PC-3 (cell line): ENCODE measurements around the gene CCDC167.

Source experiments
- EZH2 ChIP-seq: fragments of 300-600 bp; sonication (generic); IDR thresholded peaks from one replicate; pipeline ENCODE4 v1.6.1; 2017; ENCODE audit warnings: antibody characterized with exemption, mild to moderate bottlenecking, low read length; ENCODE audit not compliant: unreplicated experiment
- TF ChIP-seq, protein P1 (sequence below): fragments of 300-600 bp; sonication (generic); conservative IDR thresholded peaks from 2 replicates; pipeline ENCODE4 v1.5.1; 2017; ENCODE audit warnings: antibody characterized with exemption, low read depth, mild to moderate bottlenecking, low read length

DNA sequence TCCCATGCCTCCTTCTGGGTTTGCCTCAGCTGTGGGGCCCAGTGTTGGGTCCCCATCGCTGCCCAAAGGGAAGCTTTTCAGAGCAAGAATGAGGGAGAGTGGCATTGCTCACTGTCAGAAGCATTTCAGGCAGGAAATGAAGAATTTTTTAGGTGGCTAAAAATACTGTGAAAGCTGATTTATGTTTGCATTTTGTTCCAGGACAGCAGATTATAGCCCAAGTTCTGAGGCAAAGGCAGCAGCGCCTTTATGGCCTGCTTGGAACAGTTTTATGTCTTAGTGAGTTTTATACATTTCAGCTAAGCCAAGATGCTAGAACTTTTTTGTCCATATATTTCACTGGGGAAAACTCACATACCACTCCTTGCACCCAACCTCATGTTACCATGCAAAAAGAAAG lies 4.3 kb upstream of the CCDC167 start:
- TF ChIP-seq, protein P1, sequence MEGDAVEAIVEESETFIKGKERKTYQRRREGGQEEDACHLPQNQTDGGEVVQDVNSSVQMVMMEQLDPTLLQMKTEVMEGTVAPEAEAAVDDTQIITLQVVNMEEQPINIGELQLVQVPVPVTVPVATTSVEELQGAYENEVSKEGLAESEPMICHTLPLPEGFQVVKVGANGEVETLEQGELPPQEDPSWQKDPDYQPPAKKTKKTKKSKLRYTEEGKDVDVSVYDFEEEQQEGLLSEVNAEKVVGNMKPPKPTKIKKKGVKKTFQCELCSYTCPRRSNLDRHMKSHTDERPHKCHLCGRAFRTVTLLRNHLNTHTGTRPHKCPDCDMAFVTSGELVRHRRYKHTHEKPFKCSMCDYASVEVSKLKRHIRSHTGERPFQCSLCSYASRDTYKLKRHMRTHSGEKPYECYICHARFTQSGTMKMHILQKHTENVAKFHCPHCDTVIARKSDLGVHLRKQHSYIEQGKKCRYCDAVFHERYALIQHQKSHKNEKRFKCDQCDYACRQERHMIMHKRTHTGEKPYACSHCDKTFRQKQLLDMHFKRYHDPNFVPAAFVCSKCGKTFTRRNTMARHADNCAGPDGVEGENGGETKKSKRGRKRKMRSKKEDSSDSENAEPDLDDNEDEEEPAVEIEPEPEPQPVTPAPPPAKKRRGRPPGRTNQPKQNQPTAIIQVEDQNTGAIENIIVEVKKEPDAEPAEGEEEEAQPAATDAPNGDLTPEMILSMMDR, result no peak
- no peak for TF ChIP-seq EZH2
